HL-60 (cell line): Measurements from ENCODE around the gene COL7A1.

Source experiments
- DNase-seq, 2 experiments: peaks; one replicate each; pipeline ENCODE4 v3.0.0-alpha.2; 2010 to 2020; ENCODE audit warnings: low read depth in 1 of 2, low spot score in 1 of 2
- H3K27ac ChIP-seq: fragments of 250-450 bp; sonication (Bioruptor Pico); replicated peaks from 2 replicates; pipeline ENCODE4 v1.5.1; 2020; ENCODE audit warnings: mild to moderate bottlenecking, moderate library complexity
- H3K27me3 ChIP-seq: fragments of 250-450 bp; sonication (Bioruptor Pico); 2 replicates; pipeline ENCODE4 v1.5.1; 2021; ENCODE audit warnings: mild to moderate bottlenecking, moderate library complexity; ENCODE audit not compliant: insufficient read depth, poor library complexity, severe bottlenecking
- H3K4me3 ChIP-seq: replicated peaks from 2 replicates; pipeline ENCODE4 v1.5.1; 2011; ENCODE audit warnings: mild to moderate bottlenecking, control low read depth, low read length; ENCODE audit not compliant: insufficient read depth
- GABPA ChIP-seq: IDR thresholded peaks from 2 replicates; pipeline ENCODE4 v1.6.1; 2012; ENCODE audit warnings: low read depth
- POLR2AphosphoS5 ChIP-seq: IDR thresholded peaks from 2 replicates; pipeline ENCODE4 v1.6.1; 2012; ENCODE audit warnings: low read depth
- SPI1 ChIP-seq: IDR thresholded peaks from 2 replicates; pipeline ENCODE4 v1.6.1; 2012; ENCODE audit warnings: low read depth, mild to moderate bottlenecking, borderline replicate concordance
- TF ChIP-seq, protein P1 (sequence below): IDR thresholded peaks from 2 replicates; pipeline ENCODE4 v1.6.1; 2012; ENCODE audit warnings: low read depth; ENCODE audit not compliant: insufficient replicate concordance
- TF ChIP-seq, protein P2 (sequence below): IDR thresholded peaks from one replicate; pipeline ENCODE4 v1.5.1; 2011; ENCODE audit warnings: low read length, control low read depth, inconsistent platforms; ENCODE audit not compliant: insufficient read depth

Gene COL7A1

DNA sequence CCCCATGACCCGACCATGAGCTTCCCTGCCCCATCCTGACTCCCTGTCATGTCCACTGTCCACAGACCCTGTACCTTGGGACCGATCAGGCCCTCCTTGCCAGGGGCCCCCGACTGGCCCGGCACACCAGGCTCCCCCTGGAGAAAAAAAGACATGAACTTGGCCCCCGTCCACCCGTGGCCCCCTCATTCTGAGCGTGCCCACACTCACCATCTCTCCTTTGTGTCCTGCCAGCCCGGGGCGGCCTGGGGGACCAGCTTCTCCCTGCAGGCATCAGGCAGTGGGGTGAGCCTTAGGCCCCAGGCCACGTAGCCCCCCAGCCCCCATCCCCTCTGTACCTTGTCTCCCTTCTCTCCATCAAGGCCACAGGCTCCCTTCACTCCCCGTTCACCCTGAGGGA, 27.6 kb downstream of the COL7A1 start:
- TF ChIP-seq, protein P1, sequence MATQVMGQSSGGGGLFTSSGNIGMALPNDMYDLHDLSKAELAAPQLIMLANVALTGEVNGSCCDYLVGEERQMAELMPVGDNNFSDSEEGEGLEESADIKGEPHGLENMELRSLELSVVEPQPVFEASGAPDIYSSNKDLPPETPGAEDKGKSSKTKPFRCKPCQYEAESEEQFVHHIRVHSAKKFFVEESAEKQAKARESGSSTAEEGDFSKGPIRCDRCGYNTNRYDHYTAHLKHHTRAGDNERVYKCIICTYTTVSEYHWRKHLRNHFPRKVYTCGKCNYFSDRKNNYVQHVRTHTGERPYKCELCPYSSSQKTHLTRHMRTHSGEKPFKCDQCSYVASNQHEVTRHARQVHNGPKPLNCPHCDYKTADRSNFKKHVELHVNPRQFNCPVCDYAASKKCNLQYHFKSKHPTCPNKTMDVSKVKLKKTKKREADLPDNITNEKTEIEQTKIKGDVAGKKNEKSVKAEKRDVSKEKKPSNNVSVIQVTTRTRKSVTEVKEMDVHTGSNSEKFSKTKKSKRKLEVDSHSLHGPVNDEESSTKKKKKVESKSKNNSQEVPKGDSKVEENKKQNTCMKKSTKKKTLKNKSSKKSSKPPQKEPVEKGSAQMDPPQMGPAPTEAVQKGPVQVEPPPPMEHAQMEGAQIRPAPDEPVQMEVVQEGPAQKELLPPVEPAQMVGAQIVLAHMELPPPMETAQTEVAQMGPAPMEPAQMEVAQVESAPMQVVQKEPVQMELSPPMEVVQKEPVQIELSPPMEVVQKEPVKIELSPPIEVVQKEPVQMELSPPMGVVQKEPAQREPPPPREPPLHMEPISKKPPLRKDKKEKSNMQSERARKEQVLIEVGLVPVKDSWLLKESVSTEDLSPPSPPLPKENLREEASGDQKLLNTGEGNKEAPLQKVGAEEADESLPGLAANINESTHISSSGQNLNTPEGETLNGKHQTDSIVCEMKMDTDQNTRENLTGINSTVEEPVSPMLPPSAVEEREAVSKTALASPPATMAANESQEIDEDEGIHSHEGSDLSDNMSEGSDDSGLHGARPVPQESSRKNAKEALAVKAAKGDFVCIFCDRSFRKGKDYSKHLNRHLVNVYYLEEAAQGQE: no peak
- TF ChIP-seq POLR2AphosphoS5: no peak
- TF ChIP-seq GABPA: no peak
- TF ChIP-seq, protein P2, sequence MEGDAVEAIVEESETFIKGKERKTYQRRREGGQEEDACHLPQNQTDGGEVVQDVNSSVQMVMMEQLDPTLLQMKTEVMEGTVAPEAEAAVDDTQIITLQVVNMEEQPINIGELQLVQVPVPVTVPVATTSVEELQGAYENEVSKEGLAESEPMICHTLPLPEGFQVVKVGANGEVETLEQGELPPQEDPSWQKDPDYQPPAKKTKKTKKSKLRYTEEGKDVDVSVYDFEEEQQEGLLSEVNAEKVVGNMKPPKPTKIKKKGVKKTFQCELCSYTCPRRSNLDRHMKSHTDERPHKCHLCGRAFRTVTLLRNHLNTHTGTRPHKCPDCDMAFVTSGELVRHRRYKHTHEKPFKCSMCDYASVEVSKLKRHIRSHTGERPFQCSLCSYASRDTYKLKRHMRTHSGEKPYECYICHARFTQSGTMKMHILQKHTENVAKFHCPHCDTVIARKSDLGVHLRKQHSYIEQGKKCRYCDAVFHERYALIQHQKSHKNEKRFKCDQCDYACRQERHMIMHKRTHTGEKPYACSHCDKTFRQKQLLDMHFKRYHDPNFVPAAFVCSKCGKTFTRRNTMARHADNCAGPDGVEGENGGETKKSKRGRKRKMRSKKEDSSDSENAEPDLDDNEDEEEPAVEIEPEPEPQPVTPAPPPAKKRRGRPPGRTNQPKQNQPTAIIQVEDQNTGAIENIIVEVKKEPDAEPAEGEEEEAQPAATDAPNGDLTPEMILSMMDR: no peak
- no peak for TF ChIP-seq SPI1
- no peaks in the 10 kb centered on the region for H3K27me3 ChIP-seq
- DNase-seq: no peak
- no peak overlapping the region for H3K4me3 ChIP-seq
- H3K27ac ChIP-seq: no peak overlapping the region

DNA sequence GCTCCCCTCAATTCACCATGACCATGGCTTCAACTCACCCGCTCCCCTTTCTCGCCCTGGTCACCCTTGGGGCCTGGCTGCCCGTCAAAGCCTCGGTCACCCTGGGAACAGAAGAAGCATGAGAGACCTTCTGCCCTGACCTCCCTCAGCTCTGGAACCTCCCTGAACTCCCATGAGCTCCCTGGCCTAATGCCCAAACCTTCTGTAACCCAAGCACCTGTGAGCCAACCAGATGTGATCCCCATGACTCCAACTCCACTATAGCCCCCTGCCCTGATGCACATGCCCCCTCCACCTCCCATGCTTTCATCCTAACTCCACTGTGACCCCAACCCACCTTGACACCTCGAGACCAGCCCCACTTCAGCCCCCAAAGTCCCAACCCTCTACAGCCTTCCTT, 28.0 kb downstream of the COL7A1 start:
- no peak for DNase-seq
- TF ChIP-seq, protein P1: no peak
- TF ChIP-seq GABPA (no peak), POLR2AphosphoS5 (no peak), SPI1 (no peak)
- TF ChIP-seq, protein P2: no peak
- no peak overlapping the region for H3K27ac ChIP-seq
- H3K27me3 ChIP-seq: no peaks in the 10 kb centered on the region
- no peak overlapping the region for H3K4me3 ChIP-seq

DNA sequence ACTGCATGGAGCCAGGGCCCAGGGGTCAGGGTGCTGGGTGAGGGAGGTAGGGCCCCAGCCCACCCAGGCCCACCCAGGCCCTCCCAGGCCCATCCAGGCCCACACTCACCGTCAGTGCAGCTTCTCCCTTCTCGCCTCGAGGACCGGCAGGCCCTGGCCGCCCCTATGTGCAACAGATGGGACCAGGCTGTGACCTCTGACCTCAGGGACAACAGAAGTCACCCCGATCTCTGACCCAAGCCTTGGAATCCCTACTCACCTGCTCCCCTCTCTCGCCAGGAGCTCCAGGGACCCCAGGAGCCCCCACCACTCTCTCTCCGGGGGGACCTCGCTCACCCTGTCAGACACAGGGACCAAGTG, 28.7 kb downstream of the COL7A1 start:
- Histone ChIP-seq H3K4me3 (no peak overlapping the region), H3K27me3 (no peaks in the 10 kb centered on the region), H3K27ac (no peak overlapping the region)
- no peak for DNase-seq
- TF ChIP-seq GABPA (no peak), POLR2AphosphoS5 (no peak), SPI1 (no peak)
- TF ChIP-seq, protein P2: no peak
- TF ChIP-seq, protein P1: no peak
